ENCODE measurements around the gene WNK3.

Gene WNK3

DNA sequence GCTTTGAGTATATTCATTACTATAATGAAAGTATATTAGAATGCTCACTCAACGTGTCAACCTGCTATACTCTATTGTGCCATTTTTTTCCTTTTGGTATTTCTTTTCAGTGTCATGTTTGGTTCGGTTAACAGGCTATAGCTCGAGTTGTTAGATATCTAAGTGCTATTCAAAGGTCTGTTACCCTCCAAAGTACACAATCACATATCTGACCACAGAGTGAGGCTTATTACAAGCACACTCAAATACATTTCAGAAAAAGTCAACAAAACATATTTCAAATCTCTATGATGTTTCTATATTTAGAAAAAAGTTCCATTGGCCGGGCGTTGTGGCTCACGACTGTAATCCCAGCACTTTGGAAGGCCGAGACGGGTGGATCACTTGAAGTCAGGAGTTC is 32.8 kb downstream of the WNK3 start:
- no peak for TF ChIP-seq FOXP2 (optimal IDR thresholded peaks at IDR 0.05; ENCODE audit: control extremely low read depth, extremely low read length, insufficient read depth)
- no peak for TF ChIP-seq POLR2AphosphoS5 (IDR thresholded peaks at IDR 0.05; ENCODE audit: borderline replicate concordance, low read depth, low read length)
- no peak for TF ChIP-seq EZH2 (IDR thresholded peaks at IDR 0.05)
- no peak overlapping the region for H3K4me3 ChIP-seq
- no peaks in the 10 kb centered on the region for H3K9me3 ChIP-seq (ENCODE audit: low read depth, low read length)
- no peak for DNase-seq (ENCODE audit: low read depth, low spot score)
- no peak overlapping the region for H3K27ac ChIP-seq
- H3K36me3 ChIP-seq (ENCODE audit: insufficient read depth, low read length) = no peaks in the 10 kb centered on the region
- no peak overlapping the region for H3K9ac ChIP-seq (ENCODE audit: insufficient read length)

DNA sequence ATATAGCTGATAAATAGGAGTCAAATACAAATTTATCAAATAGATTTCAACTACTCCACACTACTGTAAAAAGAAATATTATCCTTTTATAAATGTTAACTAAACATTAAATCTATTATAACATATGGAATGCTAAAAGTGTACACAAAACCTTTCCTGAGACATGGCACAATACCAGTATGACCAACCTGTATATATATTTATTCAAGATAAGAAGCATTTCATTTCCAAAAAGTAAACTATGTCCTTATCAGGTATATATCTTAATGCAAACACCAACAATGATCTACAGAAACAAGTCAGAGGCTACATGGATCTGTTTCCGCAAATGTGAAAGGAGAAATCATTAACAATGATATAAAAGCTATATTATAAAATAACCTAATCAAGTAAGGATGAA is 37.8 kb downstream of the WNK3 start:
- Histone ChIP-seq H3K27ac (no peak overlapping the region), H3K4me3 (no peak overlapping the region), H3K9ac (ENCODE audit: insufficient read length) (no peak overlapping the region), H3K36me3 (ENCODE audit: insufficient read depth, low read length) (no peaks in the 10 kb centered on the region), H3K9me3 (ENCODE audit: low read depth, low read length) (no peaks in the 10 kb centered on the region)
- no peak for DNase-seq (ENCODE audit: low read depth, low spot score)
- TF ChIP-seq EZH2 (IDR thresholded peaks at IDR 0.05) = no peak
- no peak for TF ChIP-seq FOXP2 (optimal IDR thresholded peaks at IDR 0.05; ENCODE audit: control extremely low read depth, extremely low read length, insufficient read depth)
- no peak for TF ChIP-seq POLR2AphosphoS5 (IDR thresholded peaks at IDR 0.05; ENCODE audit: borderline replicate concordance, low read depth, low read length)

GRCh38 chrX:54306379-54306778 is 51.5 kb downstream of the WNK3 start:
- H3K27ac ChIP-seq = no peak overlapping the region
- no peaks in the 10 kb centered on the region for H3K36me3 ChIP-seq (ENCODE audit: insufficient read depth, low read length)

GRCh38 chrX:54301516-54301915 is 56.3 kb downstream of the WNK3 start:
- Histone ChIP-seq H3K9me3 (ENCODE audit: low read depth, low read length) (no peaks in the 10 kb centered on the region), H3K27ac (no peak overlapping the region), H3K4me3 (no peak overlapping the region), H3K36me3 (ENCODE audit: insufficient read depth, low read length) (no peaks in the 10 kb centered on the region), H3K9ac (ENCODE audit: insufficient read length) (no peak overlapping the region)
- TF ChIP-seq FOXP2 (optimal IDR thresholded peaks at IDR 0.05; ENCODE audit: control extremely low read depth, extremely low read length, insufficient read depth) (no peak), EZH2 (IDR thresholded peaks at IDR 0.05) (no peak), POLR2AphosphoS5 (IDR thresholded peaks at IDR 0.05; ENCODE audit: borderline replicate concordance, low read depth, low read length) (no peak)
- DNase-seq (ENCODE audit: low read depth, low spot score) = no peak

More at GRCh38 chrX:54306379-54306778, 51.5 kb downstream of the WNK3 start:
- no peak for DNase-seq (ENCODE audit: low read depth, low spot score)
- H3K4me3 ChIP-seq = no peak overlapping the region
- TF ChIP-seq FOXP2 (optimal IDR thresholded peaks at IDR 0.05; ENCODE audit: control extremely low read depth, extremely low read length, insufficient read depth) (no peak), POLR2AphosphoS5 (IDR thresholded peaks at IDR 0.05; ENCODE audit: borderline replicate concordance, low read depth, low read length) (no peak), EZH2 (IDR thresholded peaks at IDR 0.05) (no peak)
- no peak overlapping the region for H3K9ac ChIP-seq (ENCODE audit: insufficient read length)
- H3K9me3 ChIP-seq (ENCODE audit: low read depth, low read length) = no peaks in the 10 kb centered on the region

DNA sequence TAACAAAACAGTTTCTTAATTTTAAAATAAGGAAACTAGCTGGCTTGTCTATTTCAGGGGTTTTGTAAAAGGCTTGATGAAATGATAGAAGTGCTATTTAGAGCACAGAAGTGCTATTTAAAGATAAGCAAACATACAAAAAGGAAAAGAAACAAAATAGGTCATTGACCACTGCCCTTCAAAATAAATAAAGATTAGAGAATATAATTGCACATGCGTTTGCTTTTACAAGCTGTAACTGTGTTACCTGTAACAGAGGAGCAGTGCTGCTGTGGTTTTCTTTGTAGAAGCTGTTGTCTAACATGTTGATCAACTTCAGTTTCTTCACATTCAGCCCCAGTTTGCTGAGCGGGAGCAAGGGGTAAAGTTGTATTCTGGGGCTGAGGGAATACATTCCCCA is 63.5 kb downstream of the WNK3 start:
- no peaks in the 10 kb centered on the region for H3K9me3 ChIP-seq (ENCODE audit: low read depth, low read length)
- no peak overlapping the region for H3K27ac ChIP-seq
- no peak for TF ChIP-seq EZH2 (IDR thresholded peaks at IDR 0.05)
- TF ChIP-seq FOXP2 (optimal IDR thresholded peaks at IDR 0.05; ENCODE audit: control extremely low read depth, extremely low read length, insufficient read depth) = no peak
- no peak for TF ChIP-seq POLR2AphosphoS5 (IDR thresholded peaks at IDR 0.05; ENCODE audit: borderline replicate concordance, low read depth, low read length)
- H3K4me3 ChIP-seq = no peak overlapping the region
- no peaks in the 10 kb centered on the region for H3K36me3 ChIP-seq (ENCODE audit: insufficient read depth, low read length)
- H3K9ac ChIP-seq (ENCODE audit: insufficient read length) = no peak overlapping the region
- no peak for DNase-seq (ENCODE audit: low read depth, low spot score)

DNA sequence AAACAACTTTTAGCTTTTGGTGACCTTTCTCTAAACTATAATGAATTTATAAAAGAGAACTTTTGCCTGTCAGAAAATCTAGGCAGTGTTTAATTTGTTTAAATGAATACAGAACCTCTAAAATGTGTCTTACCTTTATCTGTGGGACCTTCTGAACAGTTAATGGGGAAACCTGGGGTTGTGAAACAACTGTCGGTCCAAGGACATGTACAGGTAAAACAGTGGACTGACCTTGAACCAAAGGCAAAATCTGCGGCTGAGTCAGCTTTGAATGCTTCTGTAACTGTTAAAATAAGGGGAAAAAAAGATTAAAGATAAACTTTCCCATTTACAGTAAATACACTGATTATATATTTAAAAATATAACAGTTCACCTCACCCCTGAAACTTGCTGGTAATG is 65.1 kb downstream of the WNK3 start:
- Histone ChIP-seq H3K9me3 (ENCODE audit: low read depth, low read length) (no peaks in the 10 kb centered on the region), H3K9ac (ENCODE audit: insufficient read length) (no peak overlapping the region), H3K27ac (no peak overlapping the region), H3K36me3 (ENCODE audit: insufficient read depth, low read length) (no peaks in the 10 kb centered on the region), H3K4me3 (no peak overlapping the region)
- DNase-seq (ENCODE audit: low read depth, low spot score) = no peak
- no peak for TF ChIP-seq POLR2AphosphoS5 (IDR thresholded peaks at IDR 0.05; ENCODE audit: borderline replicate concordance, low read depth, low read length)
- no peak for TF ChIP-seq EZH2 (IDR thresholded peaks at IDR 0.05)
- no peak for TF ChIP-seq FOXP2 (optimal IDR thresholded peaks at IDR 0.05; ENCODE audit: control extremely low read depth, extremely low read length, insufficient read depth)

- TF ChIP-seq POLR2AphosphoS5 (IDR thresholded peaks at IDR 0.05; ENCODE audit: borderline replicate concordance, low read depth, low read length) = no peak
- TF ChIP-seq FOXP2 (optimal IDR thresholded peaks at IDR 0.05; ENCODE audit: control extremely low read depth, extremely low read length, insufficient read depth) = no peak
- TF ChIP-seq EZH2 (IDR thresholded peaks at IDR 0.05) = no peak
- no peak for DNase-seq (ENCODE audit: low read depth, low spot score)
- Histone ChIP-seq H3K36me3 (ENCODE audit: insufficient read depth, low read length) (no peaks in the 10 kb centered on the region), H3K9ac (ENCODE audit: insufficient read length) (no peak overlapping the region), H3K9me3 (ENCODE audit: low read depth, low read length) (no peaks in the 10 kb centered on the region), H3K27ac (no peak overlapping the region), H3K4me3 (no peak overlapping the region)
These were observed 66.1 kb downstream of the WNK3 start for GRCh38 chrX:54291758-54292157.

DNA sequence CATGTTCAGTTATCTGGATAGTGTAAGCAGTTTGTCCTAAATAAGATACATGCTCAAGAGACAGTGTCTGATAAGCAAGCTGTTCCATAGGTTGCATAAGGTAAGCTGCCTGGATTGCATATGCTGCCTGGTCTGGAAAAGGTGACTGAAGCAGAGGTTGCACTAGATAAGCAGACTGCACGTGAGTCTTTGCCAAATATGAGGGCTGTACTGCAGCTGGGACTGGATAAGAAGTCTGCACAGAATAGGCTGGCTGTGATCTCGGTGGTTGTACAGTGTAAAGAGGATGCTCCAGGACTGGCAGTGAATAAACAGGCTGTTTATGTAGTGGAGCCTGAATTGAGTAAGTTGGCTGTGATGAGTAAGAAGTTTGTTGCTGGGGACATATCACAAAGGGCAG is 68.9 kb downstream of the WNK3 start:
- no peak overlapping the region for H3K4me3 ChIP-seq
- H3K9me3 ChIP-seq (ENCODE audit: low read depth, low read length) = no peaks in the 10 kb centered on the region
- no peak overlapping the region for H3K27ac ChIP-seq
- H3K36me3 ChIP-seq (ENCODE audit: insufficient read depth, low read length) = no peaks in the 10 kb centered on the region
- no peak overlapping the region for H3K9ac ChIP-seq (ENCODE audit: insufficient read length)
- DNase-seq (ENCODE audit: low read depth, low spot score) = no peak
- TF ChIP-seq FOXP2 (optimal IDR thresholded peaks at IDR 0.05; ENCODE audit: control extremely low read depth, extremely low read length, insufficient read depth) (no peak), POLR2AphosphoS5 (IDR thresholded peaks at IDR 0.05; ENCODE audit: borderline replicate concordance, low read depth, low read length) (no peak)

DNA sequence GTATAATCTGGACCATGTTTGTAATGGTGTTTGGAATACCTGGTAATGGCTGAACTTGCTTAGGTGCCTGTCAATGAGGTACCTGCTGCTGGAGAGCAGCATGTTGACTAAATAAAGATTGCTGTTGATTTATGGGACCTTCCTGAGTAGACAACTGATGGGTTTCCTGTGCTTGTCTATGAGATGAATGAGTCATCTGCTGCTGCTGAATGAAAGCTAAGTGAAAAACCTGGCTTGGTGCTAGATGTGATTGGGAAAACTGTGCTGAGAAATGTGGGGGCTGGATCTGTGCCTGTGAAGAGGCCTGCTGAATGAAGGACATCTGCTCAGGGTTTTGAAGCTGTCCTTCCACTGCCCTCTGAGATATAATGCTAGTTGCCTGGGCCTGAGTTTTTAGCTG is 69.6 kb downstream of the WNK3 start:
- Histone ChIP-seq H3K4me3 (no peak overlapping the region), H3K36me3 (ENCODE audit: insufficient read depth, low read length) (no peaks in the 10 kb centered on the region), H3K27ac (no peak overlapping the region), H3K9ac (ENCODE audit: insufficient read length) (no peak overlapping the region), H3K9me3 (ENCODE audit: low read depth, low read length) (no peaks in the 10 kb centered on the region)
- no peak for DNase-seq (ENCODE audit: low read depth, low spot score)
- no peak for TF ChIP-seq EZH2 (IDR thresholded peaks at IDR 0.05)
- TF ChIP-seq FOXP2 (optimal IDR thresholded peaks at IDR 0.05; ENCODE audit: control extremely low read depth, extremely low read length, insufficient read depth) = no peak
- TF ChIP-seq POLR2AphosphoS5 (IDR thresholded peaks at IDR 0.05; ENCODE audit: borderline replicate concordance, low read depth, low read length) = no peak
